GM12891 (cell line): ENCODE results near the gene INSRR.

ENCODE experiments used
- DNase-seq: peaks from one replicate; pipeline ENCODE4 v3.0.0; 2011; ENCODE audit warnings: low spot score; ENCODE audit not compliant: insufficient read length
- FAIRE-seq: peaks from 2 replicates; lab custom pipeline; 2011; peaks lifted over from hg19 to GRCh38; lab: Jason Lieb, UNC
- PAX5 ChIP-seq: IDR thresholded peaks from 2 replicates; pipeline ENCODE4 v1.6.1; 2011; ENCODE audit warnings: low read length, moderate library complexity, mild to moderate bottlenecking; ENCODE audit not compliant: insufficient read depth, severe bottlenecking
- POLR2A ChIP-seq: IDR thresholded peaks from 2 replicates; pipeline ENCODE4 v1.6.1; 2011; ENCODE audit warnings: low read depth, low read length, control low read depth
- POLR2AphosphoS5 ChIP-seq: IDR thresholded peaks from 2 replicates; pipeline ENCODE4 v1.6.1; 2011; ENCODE audit warnings: low read depth, low read length, control low read depth
- POU2F2 ChIP-seq: IDR thresholded peaks from 2 replicates; pipeline ENCODE4 v1.6.1; 2011; ENCODE audit warnings: low read depth, mild to moderate bottlenecking, control low read depth, low read length, moderate library complexity
- SPI1 ChIP-seq: IDR thresholded peaks from 2 replicates; pipeline ENCODE4 v1.6.1; 2011; ENCODE audit warnings: low read depth, low read length, control low read depth
- TAF1 ChIP-seq: IDR thresholded peaks from 2 replicates; pipeline ENCODE4 v1.6.1; 2011; ENCODE audit warnings: low read depth, low read length, control low read depth

INSRR gene

DNA sequence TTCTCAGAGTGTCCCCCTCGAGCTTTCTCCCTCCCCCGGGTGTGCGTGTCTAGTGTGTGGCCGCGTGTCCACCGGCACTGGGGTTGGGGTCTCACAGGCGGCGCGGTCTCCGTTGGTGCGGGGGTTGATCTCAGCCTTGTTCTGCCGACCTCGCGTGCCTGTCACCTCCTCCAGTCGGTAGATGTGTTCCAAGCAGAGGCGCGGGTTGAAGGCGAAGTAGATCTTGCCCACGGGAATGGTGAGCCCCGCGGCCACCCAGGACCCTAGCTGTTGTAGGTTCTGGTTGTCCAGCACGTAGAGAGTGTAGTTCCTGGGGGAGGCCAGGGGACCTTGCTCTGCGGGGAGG, 9.8 kb downstream of the INSRR start:
- FAIRE-seq, result no peak
- no peak for DNase-seq
- TF ChIP-seq PAX5, result no peak

DNA sequence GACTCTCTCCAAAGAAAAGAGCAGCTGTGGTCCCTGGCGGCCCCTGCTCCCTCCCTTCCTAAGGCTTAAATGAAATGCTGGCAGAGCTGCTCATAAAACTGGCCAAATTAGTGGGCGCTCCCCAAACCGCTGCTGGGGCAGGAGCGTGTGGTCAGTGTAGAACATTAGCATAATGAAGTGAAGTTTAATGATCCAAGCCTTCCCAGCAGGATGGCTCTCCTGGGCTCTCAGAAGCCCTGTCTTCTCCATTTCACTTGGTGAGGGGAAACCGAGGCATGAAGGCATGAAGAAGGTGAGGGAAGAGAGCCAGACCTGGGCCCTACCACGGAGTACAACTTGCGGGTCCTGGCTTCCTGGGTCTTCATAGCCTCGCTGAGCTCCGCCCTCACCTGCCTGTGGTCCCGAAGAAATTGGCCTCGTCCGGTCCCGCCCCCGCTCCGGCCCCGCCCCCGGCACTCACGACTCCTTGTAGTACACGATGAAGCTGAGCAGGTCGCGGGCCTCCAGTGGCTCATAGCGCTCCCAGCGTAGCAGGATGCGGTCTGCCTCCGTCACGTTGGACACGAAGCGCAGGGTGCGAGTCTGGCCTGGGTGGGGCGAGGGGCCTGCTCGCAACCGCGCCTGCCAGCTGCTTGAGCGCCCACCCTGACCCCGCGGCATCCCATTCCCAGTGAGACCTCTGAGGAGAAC, 10.3 kb downstream of the INSRR start:
- TF ChIP-seq SPI1 (no peak), PAX5 (no peak), POLR2A (no peak), TAF1 (no peak), POLR2AphosphoS5 (no peak), POU2F2 (no peak)
- no peak for DNase-seq
- peak; percentile 28 for FAIRE-seq

GRCh38 chr1:156847591-156848460, 11.1 kb downstream of the INSRR start:
- DNase-seq (no peak), FAIRE-seq (no peak)
- TF ChIP-seq PAX5, result no peak
- no peak for TF ChIP-seq POLR2A
- no peak for TF ChIP-seq TAF1
- TF ChIP-seq POU2F2, result no peak
- TF ChIP-seq SPI1, result no peak
- TF ChIP-seq POLR2AphosphoS5, result no peak

GRCh38 chr1:156846643-156847042, 12.3 kb downstream of the INSRR start:
- DNase-seq (no peak), FAIRE-seq (no peak)
- no peak for TF ChIP-seq POLR2AphosphoS5
- no peak for TF ChIP-seq POLR2A
- no peak for TF ChIP-seq TAF1
- no peak for TF ChIP-seq POU2F2
- TF ChIP-seq SPI1, result no peak
- TF ChIP-seq PAX5, result no peak

GRCh38 chr1:156845953-156846545, 12.9 kb downstream of the INSRR start:
- FAIRE-seq (no peak), DNase-seq (no peak)
- TF ChIP-seq PAX5, result no peak
- no peak for TF ChIP-seq POLR2A
- TF ChIP-seq SPI1, result no peak
- no peak for TF ChIP-seq POU2F2
- no peak for TF ChIP-seq TAF1
- no peak for TF ChIP-seq POLR2AphosphoS5

GRCh38 chr1:156845055-156845952, 13.6 kb downstream of the INSRR start:
- FAIRE-seq, result no peak
- TF ChIP-seq PAX5 (no peak), SPI1 (no peak), TAF1 (no peak), POU2F2 (no peak), POLR2AphosphoS5 (no peak), POLR2A (no peak)

GRCh38 chr1:156844638-156845037, 14.3 kb downstream of the INSRR start:
- no peak for FAIRE-seq
- TF ChIP-seq POLR2A, result no peak
- no peak for TF ChIP-seq POU2F2
- no peak for TF ChIP-seq SPI1
- TF ChIP-seq PAX5, result no peak
- TF ChIP-seq POLR2AphosphoS5, result no peak
- no peak for TF ChIP-seq TAF1
- DNase-seq, result no peak

More at GRCh38 chr1:156845055-156845952, 13.6 kb downstream of the INSRR start:
- no peak for DNase-seq

DNA sequence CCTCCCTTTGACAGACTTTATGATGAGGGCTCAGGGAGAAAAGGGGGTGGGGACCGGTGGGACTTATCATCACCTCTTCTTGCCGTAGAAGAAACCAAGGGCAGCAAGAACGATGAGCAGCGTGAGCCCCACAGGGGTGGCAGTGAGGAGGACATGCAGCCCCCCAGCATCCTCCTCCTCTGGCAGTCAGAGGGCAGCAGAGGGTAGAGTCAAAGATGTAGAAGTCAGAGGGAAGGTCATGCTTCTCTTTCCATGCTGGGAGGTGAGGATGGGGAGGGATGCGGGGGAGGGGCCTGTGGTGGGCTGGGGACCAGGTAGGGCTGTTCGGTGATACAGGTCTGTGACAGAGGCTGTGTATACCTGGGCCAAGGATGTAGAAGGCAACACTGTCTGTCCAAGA, 14.8 kb downstream of the INSRR start:
- TF ChIP-seq POU2F2, result no peak
- no peak for TF ChIP-seq PAX5
- TF ChIP-seq POLR2A, result no peak
- TF ChIP-seq TAF1, result no peak
- TF ChIP-seq SPI1, result no peak
- TF ChIP-seq POLR2AphosphoS5, result no peak
- no peak for FAIRE-seq
- no peak for DNase-seq
